ENCODE data around the gene PRKN.

- TF ChIP-seq, protein P1, sequence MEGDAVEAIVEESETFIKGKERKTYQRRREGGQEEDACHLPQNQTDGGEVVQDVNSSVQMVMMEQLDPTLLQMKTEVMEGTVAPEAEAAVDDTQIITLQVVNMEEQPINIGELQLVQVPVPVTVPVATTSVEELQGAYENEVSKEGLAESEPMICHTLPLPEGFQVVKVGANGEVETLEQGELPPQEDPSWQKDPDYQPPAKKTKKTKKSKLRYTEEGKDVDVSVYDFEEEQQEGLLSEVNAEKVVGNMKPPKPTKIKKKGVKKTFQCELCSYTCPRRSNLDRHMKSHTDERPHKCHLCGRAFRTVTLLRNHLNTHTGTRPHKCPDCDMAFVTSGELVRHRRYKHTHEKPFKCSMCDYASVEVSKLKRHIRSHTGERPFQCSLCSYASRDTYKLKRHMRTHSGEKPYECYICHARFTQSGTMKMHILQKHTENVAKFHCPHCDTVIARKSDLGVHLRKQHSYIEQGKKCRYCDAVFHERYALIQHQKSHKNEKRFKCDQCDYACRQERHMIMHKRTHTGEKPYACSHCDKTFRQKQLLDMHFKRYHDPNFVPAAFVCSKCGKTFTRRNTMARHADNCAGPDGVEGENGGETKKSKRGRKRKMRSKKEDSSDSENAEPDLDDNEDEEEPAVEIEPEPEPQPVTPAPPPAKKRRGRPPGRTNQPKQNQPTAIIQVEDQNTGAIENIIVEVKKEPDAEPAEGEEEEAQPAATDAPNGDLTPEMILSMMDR (IDR thresholded peaks at IDR 0.05) = no peak
- no peak for TF ChIP-seq POLR2A (IDR thresholded peaks at IDR 0.05)
Measured at GRCh38 chr6:161832622-161833021, 894.9 kb downstream of the PRKN start.
